HepG2 (cell line): ENCODE data around the gene CDK2AP2. TPM values are rescaled to one million over a fixed set of nuclear protein-coding genes. Genes with fewer than 3 reads are reported as not detected.

ENCODE experiments used
- ATF5 ChIP-seq: sonication (generic); formaldehyde crosslinking; IDR thresholded peaks from 2 replicates; pipeline ENCODE4 v1.4.0; 2020; ENCODE audit warnings: mild to moderate bottlenecking, low read depth, missing genetic modification reagents
- E2F1 ChIP-seq: sonication (generic); formaldehyde crosslinking; IDR thresholded peaks from 2 replicates; pipeline ENCODE4 v1.5.0; 2020; ENCODE audit warnings: missing genetic modification reagents
- FOXK2 ChIP-seq: fragments of 450-650 bp; IDR thresholded peaks from 2 replicates; pipeline ENCODE4 v1.6.1; 2016
- GTF2F1 ChIP-seq: fragments of 150-350 bp; IDR thresholded peaks from 2 replicates; pipeline ENCODE4 v1.6.1; 2014; ENCODE audit warnings: low read length
- HMGXB4 ChIP-seq, 2 experiments: sonication (generic) in 1 of 2; formaldehyde crosslinking in 1 of 2; IDR thresholded peaks; 2 replicates each; pipeline versions ENCODE4 v1.4.0 to v1.6.1; 2018 to 2020; ENCODE audit warnings: missing genetic modification reagents in 2 of 2, borderline replicate concordance in 1 of 2, low read depth in 1 of 2, mild to moderate bottlenecking in 1 of 2, missing biosample characterization in 1 of 2
- KDM1A ChIP-seq: IDR thresholded peaks from 2 replicates; pipeline ENCODE4 v1.6.1; 2016; ENCODE audit warnings: missing compliant biosample characterization
- NCOA2 ChIP-seq: sonication (generic); formaldehyde crosslinking; IDR thresholded peaks from 2 replicates; pipeline ENCODE4 v1.8.0; 2022; ENCODE audit warnings: inconsistent platforms
- NFAT5 ChIP-seq: sonication (generic); formaldehyde crosslinking; IDR thresholded peaks from 2 replicates; pipeline ENCODE4 v1.4.0; 2020; ENCODE audit warnings: missing genetic modification reagents
- TCF7L2 ChIP-seq: IDR thresholded peaks from 2 replicates; pipeline ENCODE4 v1.6.1; 2011; ENCODE audit warnings: mild to moderate bottlenecking, low read depth, low read length, moderate library complexity
- TEF ChIP-seq: sonication (generic); formaldehyde crosslinking; IDR thresholded peaks from 2 replicates; pipeline ENCODE4 v1.5.0; 2020; ENCODE audit warnings: missing genetic modification reagents
- TRIM22 ChIP-seq: fragments of 450-650 bp; IDR thresholded peaks from 2 replicates; pipeline ENCODE4 v1.6.1; 2017
- U2AF1 ChIP-seq: fragments of 200-400 bp; formaldehyde crosslinking; optimal IDR thresholded peaks from 2 replicates; pipeline ENCODE3; 2017; ENCODE audit warnings: mild to moderate bottlenecking, low read depth, low read length
- YY1 ChIP-seq: IDR thresholded peaks from 2 replicates; pipeline ENCODE4 v1.6.1; 2011; ENCODE audit warnings: low read length, low read depth, moderate library complexity, mild to moderate bottlenecking; ENCODE audit not compliant: insufficient read depth, insufficient replicate concordance
- ZFX ChIP-seq: sonication (generic); formaldehyde crosslinking; IDR thresholded peaks from 2 replicates; pipeline ENCODE4 v1.4.0; 2020; ENCODE audit warnings: mild to moderate bottlenecking, low read depth, missing genetic modification reagents, moderate library complexity
- ZNF235 ChIP-seq: sonication (generic); formaldehyde crosslinking; IDR thresholded peaks from 2 replicates; pipeline ENCODE4 v1.8.1; 2023; ENCODE audit warnings: mild to moderate bottlenecking, missing genetic modification reagents, borderline replicate concordance
- ZNF251 ChIP-seq: sonication (generic); formaldehyde crosslinking; IDR thresholded peaks from 2 replicates; pipeline ENCODE4 v1.9.0; 2021; ENCODE audit warnings: mild to moderate bottlenecking, missing genetic modification reagents
- ZNF580 ChIP-seq: IDR thresholded peaks from 2 replicates; pipeline ENCODE4 v1.6.1; 2016; ENCODE audit warnings: low read depth, borderline replicate concordance
- ZNF720 ChIP-seq: sonication (generic); formaldehyde crosslinking; IDR thresholded peaks from 2 replicates; pipeline ENCODE4 v1.4.0; 2020; ENCODE audit warnings: missing genetic modification reagents
- polyA plus RNA-seq, 8 experiments: library from polyadenylated mRNA; depleted of rRNA in 3 of 8; stranded (reverse) in 7 of 8; unstranded in 1 of 8; fragments of >200 nt; fragmentation: Illumina TruSeq in 4 of 8; extraction: Trizol in 4 of 8; gene quantifications; 2 replicates each; pipeline versions ENCODE4 v1.2.1 to v1.2.3, GENCODE V29; 2011 to 2016; ENCODE audit warnings: low read depth in 4 of 8, missing spikeins in 1 of 8, mixed read lengths in 1 of 8; ENCODE audit not compliant: insufficient read depth in 1 of 8
- total RNA-seq, 5 experiments: library from RNA; depleted of rRNA; stranded (reverse); fragments of >200 nt; fragmentation: Illumina TruSeq; extraction: Trizol; gene quantifications; 2 replicates each; pipeline ENCODE4 v1.2.3, GENCODE V29; 2016; ENCODE audit warnings: low read depth in 1 of 5

Gene CDK2AP2
- total and polyA plus RNA-seq, 2 of the 13 experiments (the other 11 are each of a cell fraction or from before 2014, with no cell fraction given) = 15.0 to 23.2 TPM

- TF ChIP-seq NFAT5 (peak; percentile 83), FOXK2 (no peak), NCOA2 (CRISPR knock-in tag) (no peak), ZNF235 (CRISPR knock-in tag) (peak; percentile 41), TEF (no peak), HMGXB4 (CRISPR knock-in tag; IDR thresholded peaks at IDR 0.05; ENCODE audit: borderline replicate concordance in 1 of 2, low read depth in 1 of 2) (peak; percentile 17 to 27; a peak in 2 of 4 replicates), ZNF580 (0 out of 2 replicates have a peak, but pooled peaks have one; percentile 27), KDM1A (CRISPR knock-in tag) (no peak), ATF5 (no peak), YY1 (peak; percentile 59), ZNF720 (no peak), GTF2F1 (no peak), TCF7L2 (no peak), ZNF251 (CRISPR knock-in tag) (no peak), ZFX (CRISPR knock-in tag) (no peak), E2F1 (no peak; the same call in none of the 2 replicates), TRIM22 (no peak), U2AF1 (no peak)
These were observed 642 bp upstream of the CDK2AP2 start (continued) for GRCh38 chr11:67508486-67509121.
